Liver (tissue), 9 donors: ENCODE measurements around the gene ZNRF2. TPM values are rescaled to one million over a fixed set of nuclear protein-coding genes. Genes with fewer than 3 reads are reported as not detected.
A peak's percentile ranks its signal among the peaks of the same experiment; 100 is the strongest.

Experiments
- DNase-seq: peaks from one replicate; pipeline ENCODE4 v3.0.0-alpha.2; 2017; ENCODE audit warnings: low spot score
- H3K27ac ChIP-seq, 2 donors: one replicate each; pipeline ENCODE4 v1.7.0; 2013; ENCODE audit warnings: inconsistent platforms in 2 of 2, low read length in 2 of 2, control low read depth in 1 of 2, low read depth in 1 of 2, mild to moderate bottlenecking in 1 of 2
- H3K27me3 ChIP-seq, 4 donors: one replicate each; pipeline versions ENCODE4 v1.6.1 to v1.7.0; 2013; ENCODE audit warnings: low read length in 3 of 4, inconsistent platforms in 1 of 4, mild to moderate bottlenecking in 1 of 4, moderate library complexity in 1 of 4; ENCODE audit not compliant: control insufficient read depth in 4 of 4, insufficient read depth in 4 of 4
- H3K36me3 ChIP-seq, 4 donors: one replicate each; pipeline versions ENCODE4 v1.6.1 to v1.7.0; 2013; ENCODE audit warnings: low read length in 3 of 4, mild to moderate bottlenecking in 3 of 4, low read depth in 1 of 4, moderate library complexity in 1 of 4; ENCODE audit not compliant: control insufficient read depth in 4 of 4, insufficient read depth in 3 of 4
- H3K4me1 ChIP-seq, 4 donors: one replicate each; pipeline versions ENCODE4 v1.6.1 to v1.7.0; 2013; ENCODE audit warnings: low read length in 3 of 4, mild to moderate bottlenecking in 3 of 4, moderate library complexity in 1 of 4; ENCODE audit not compliant: control insufficient read depth in 4 of 4, insufficient read depth in 4 of 4
- H3K4me3 ChIP-seq, 3 donors: one replicate each; pipeline versions ENCODE4 v1.6.1 to v1.7.0; 2013; ENCODE audit warnings: low read length in 3 of 3, control low read depth in 1 of 3, low read depth in 1 of 3, mild to moderate bottlenecking in 1 of 3
- H3K9ac ChIP-seq, 2 donors: one replicate each; pipeline ENCODE4 v1.7.0; 2013; ENCODE audit warnings: low read length in 2 of 2, mild to moderate bottlenecking in 2 of 2, moderate library complexity in 2 of 2, control low read depth in 1 of 2, low read depth in 1 of 2
- H3K9me3 ChIP-seq, 4 donors: one replicate each; pipeline versions ENCODE4 v1.6.1 to v1.7.0; 2013; ENCODE audit warnings: low read length in 3 of 4; ENCODE audit not compliant: control insufficient read depth in 4 of 4
- EGR1 ChIP-seq, 2 donors: IDR thresholded peaks; 2 replicates each; pipeline ENCODE4 v1.6.1; 2016 to 2018; ENCODE audit warnings: antibody characterized with exemption in 2 of 2, low read depth in 2 of 2
- FOXA2 ChIP-seq: IDR thresholded peaks from 2 replicates; pipeline ENCODE4 v1.6.1; 2016; ENCODE audit warnings: antibody characterized with exemption
- GABPA ChIP-seq, 2 donors: IDR thresholded peaks in 1 of 2; conservative IDR thresholded peaks in 1 of 2; 2 replicates each; pipeline ENCODE4 v1.6.1; 2016; ENCODE audit warnings: antibody characterized with exemption in 2 of 2, mild to moderate bottlenecking in 1 of 2, moderate library complexity in 1 of 2
- HNF4A ChIP-seq, 2 donors: conservative IDR thresholded peaks; 2 replicates each; pipeline ENCODE4 v1.6.1; 2016; ENCODE audit warnings: antibody characterized with exemption in 2 of 2, mild to moderate bottlenecking in 2 of 2
- HNF4G ChIP-seq: IDR thresholded peaks from 2 replicates; pipeline ENCODE4 v1.6.1; 2016; ENCODE audit warnings: antibody characterized with exemption
- JUND ChIP-seq, 2 donors: IDR thresholded peaks; 2 replicates each; pipeline ENCODE4 v1.6.1; 2016; ENCODE audit warnings: antibody characterized with exemption in 2 of 2
- RAD21 ChIP-seq, 2 donors: IDR thresholded peaks; 2 replicates each; pipeline ENCODE4 v1.6.1; 2016; ENCODE audit warnings: antibody characterized with exemption in 2 of 2, mild to moderate bottlenecking in 2 of 2
- RXRA ChIP-seq, 2 donors: IDR thresholded peaks; 2 replicates each; pipeline ENCODE4 v1.6.1; 2017 to 2018; ENCODE audit warnings: antibody characterized with exemption in 2 of 2, mild to moderate bottlenecking in 1 of 2
- TAF1 ChIP-seq: conservative IDR thresholded peaks from 2 replicates; pipeline ENCODE4 v1.6.1; 2016; ENCODE audit warnings: antibody characterized with exemption, mild to moderate bottlenecking
- YY1 ChIP-seq: IDR thresholded peaks from 2 replicates; pipeline ENCODE4 v1.6.1; 2016; ENCODE audit warnings: antibody characterized with exemption, mild to moderate bottlenecking
- WGBS: extraction: QIAGEN DNeasy Blood & Tissue Kit; methylation state at CpG from one replicate; pipeline ENCODE4 v1.1.7; 2013; 5-methylcytosine and 5-hydroxymethylcytosine counted together
- polyA plus RNA-seq, 2 donors: library from polyadenylated mRNA; stranded (reverse) in 1 of 2; unstranded in 1 of 2; fragments of 200-250 nt in 1 of 2; fragments of >200 nt in 1 of 2; fragmentation: Nextera tagmentation in 1 of 2; extraction: Ambion mirVana in 1 of 2; gene quantifications; one replicate each; pipeline versions ENCODE4 v1.2.1 to v1.2.3, GENCODE V29; 2013 to 2015
- total RNA-seq, 2 donors: library from RNA; depleted of rRNA; stranded (reverse); fragments of >200 nt; gene quantifications; one replicate each; pipeline ENCODE4 v1.2.3, GENCODE V29; 2014
- TF ChIP-seq, protein P1 (sequence below): IDR thresholded peaks from 2 replicates; pipeline ENCODE4 v1.6.1; 2016; ENCODE audit warnings: antibody characterized with exemption, mild to moderate bottlenecking
- TF ChIP-seq, protein P2 (sequence below): IDR thresholded peaks from 2 replicates; pipeline ENCODE4 v1.6.1; 2016; ENCODE audit warnings: antibody characterized with exemption
- TF ChIP-seq, protein P3 (sequence below): IDR thresholded peaks from 2 replicates; pipeline ENCODE4 v1.6.1; 2016; ENCODE audit warnings: antibody characterized with exemption
- TF ChIP-seq, protein P4 (sequence below): IDR thresholded peaks from 2 replicates; pipeline ENCODE4 v1.6.1; 2016; ENCODE audit warnings: antibody characterized with exemption
- donor health status: healthy.
- donor health status: healthy.
- donor health status: healthy.
- donor health status: healthy.
- donor health status: healthy.

Gene ZNRF2
- total and polyA plus RNA-seq, 4 donors = 6.9 to 30.0 (median 12.7) TPM

DNA sequence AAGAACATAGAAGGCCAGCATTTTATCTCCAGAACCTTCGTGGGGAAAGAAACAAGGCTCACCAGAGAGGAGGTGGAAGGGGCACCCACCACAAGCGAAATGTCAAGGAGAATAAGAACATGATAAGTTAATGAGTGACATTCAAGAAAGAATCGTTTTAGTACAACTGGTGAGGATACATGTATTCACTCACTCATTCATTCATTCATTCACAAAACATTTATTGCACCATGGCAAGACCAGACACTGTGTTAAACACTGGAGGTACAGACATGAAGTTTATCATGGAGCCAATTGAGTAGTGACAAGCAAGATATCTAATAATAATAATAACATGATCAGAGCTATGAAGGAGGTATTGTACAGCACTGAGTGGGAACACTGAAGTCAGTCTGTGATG is 1.7 kb upstream of the ZNRF2 start:
- H3K4me3 ChIP-seq = no peak overlapping the region
- TF ChIP-seq TAF1 (no peak), RAD21 (IDR thresholded peaks at IDR 0.05) (no peak), EGR1 (IDR thresholded peaks at IDR 0.05; ENCODE audit: low read depth in 2 of 2) (no peak), RXRA (IDR thresholded peaks at IDR 0.05) (no peak), HNF4G (no peak), YY1 (no peak)
- TF ChIP-seq, protein P1, sequence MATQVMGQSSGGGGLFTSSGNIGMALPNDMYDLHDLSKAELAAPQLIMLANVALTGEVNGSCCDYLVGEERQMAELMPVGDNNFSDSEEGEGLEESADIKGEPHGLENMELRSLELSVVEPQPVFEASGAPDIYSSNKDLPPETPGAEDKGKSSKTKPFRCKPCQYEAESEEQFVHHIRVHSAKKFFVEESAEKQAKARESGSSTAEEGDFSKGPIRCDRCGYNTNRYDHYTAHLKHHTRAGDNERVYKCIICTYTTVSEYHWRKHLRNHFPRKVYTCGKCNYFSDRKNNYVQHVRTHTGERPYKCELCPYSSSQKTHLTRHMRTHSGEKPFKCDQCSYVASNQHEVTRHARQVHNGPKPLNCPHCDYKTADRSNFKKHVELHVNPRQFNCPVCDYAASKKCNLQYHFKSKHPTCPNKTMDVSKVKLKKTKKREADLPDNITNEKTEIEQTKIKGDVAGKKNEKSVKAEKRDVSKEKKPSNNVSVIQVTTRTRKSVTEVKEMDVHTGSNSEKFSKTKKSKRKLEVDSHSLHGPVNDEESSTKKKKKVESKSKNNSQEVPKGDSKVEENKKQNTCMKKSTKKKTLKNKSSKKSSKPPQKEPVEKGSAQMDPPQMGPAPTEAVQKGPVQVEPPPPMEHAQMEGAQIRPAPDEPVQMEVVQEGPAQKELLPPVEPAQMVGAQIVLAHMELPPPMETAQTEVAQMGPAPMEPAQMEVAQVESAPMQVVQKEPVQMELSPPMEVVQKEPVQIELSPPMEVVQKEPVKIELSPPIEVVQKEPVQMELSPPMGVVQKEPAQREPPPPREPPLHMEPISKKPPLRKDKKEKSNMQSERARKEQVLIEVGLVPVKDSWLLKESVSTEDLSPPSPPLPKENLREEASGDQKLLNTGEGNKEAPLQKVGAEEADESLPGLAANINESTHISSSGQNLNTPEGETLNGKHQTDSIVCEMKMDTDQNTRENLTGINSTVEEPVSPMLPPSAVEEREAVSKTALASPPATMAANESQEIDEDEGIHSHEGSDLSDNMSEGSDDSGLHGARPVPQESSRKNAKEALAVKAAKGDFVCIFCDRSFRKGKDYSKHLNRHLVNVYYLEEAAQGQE = no peak
- H3K27me3 ChIP-seq = no peaks in the 10 kb centered on the region
- no peaks in the 10 kb centered on the region for H3K9me3 ChIP-seq
- no peak for DNase-seq
- no peaks in the 10 kb centered on the region for H3K36me3 ChIP-seq
- H3K4me1 ChIP-seq = peaks cover 3 to 24% (median 7%) of the 10 kb centered on the region in 4 donors
- no peak overlapping the region for H3K27ac ChIP-seq
- H3K9ac ChIP-seq = no peak overlapping the region
- 80% methylated on average over 3 of the region's 3 CpGs for WGBS

DNA sequence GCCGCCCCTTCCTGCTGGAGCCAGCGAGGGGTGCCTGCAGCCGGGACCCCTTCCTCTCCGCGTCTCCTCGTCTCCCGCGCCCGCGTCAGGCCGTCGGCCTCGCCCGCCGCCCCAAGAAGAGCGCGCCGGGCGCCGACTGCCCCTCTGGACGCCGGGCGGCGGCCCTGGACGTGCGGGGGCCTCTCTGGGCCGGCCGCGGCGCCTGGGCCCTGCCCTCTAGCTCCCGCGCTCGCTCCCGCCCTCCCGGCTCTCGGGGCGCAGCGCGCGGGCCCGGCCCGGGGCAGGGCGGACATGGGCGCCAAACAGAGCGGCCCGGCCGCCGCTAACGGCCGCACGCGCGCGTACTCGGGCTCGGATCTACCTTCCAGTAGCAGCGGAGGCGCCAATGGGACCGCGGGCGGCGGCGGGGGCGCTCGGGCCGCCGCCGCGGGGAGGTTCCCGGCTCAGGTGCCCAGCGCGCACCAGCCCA is 704 bp downstream of the ZNRF2 start:
- H3K9ac ChIP-seq = peak overlapping the region in 1 of 2 donors; percentile 38
- H3K9me3 ChIP-seq = no peaks in the 10 kb centered on the region
- H3K36me3 ChIP-seq = no peaks in the 10 kb centered on the region
- TF ChIP-seq HNF4A (conservative IDR thresholded peaks at IDR 0.05) (no peak), JUND (IDR thresholded peaks at IDR 0.05) (no peak), FOXA2 (no peak), RAD21 (IDR thresholded peaks at IDR 0.05) (no peak), RXRA (IDR thresholded peaks at IDR 0.05) (no peak), YY1 (no peak), GABPA (IDR thresholded peaks at IDR 0.05 in 1 of 2, conservative IDR thresholded peaks at IDR 0.05 in 1 of 2) (no peak)
- TF ChIP-seq, protein P2, sequence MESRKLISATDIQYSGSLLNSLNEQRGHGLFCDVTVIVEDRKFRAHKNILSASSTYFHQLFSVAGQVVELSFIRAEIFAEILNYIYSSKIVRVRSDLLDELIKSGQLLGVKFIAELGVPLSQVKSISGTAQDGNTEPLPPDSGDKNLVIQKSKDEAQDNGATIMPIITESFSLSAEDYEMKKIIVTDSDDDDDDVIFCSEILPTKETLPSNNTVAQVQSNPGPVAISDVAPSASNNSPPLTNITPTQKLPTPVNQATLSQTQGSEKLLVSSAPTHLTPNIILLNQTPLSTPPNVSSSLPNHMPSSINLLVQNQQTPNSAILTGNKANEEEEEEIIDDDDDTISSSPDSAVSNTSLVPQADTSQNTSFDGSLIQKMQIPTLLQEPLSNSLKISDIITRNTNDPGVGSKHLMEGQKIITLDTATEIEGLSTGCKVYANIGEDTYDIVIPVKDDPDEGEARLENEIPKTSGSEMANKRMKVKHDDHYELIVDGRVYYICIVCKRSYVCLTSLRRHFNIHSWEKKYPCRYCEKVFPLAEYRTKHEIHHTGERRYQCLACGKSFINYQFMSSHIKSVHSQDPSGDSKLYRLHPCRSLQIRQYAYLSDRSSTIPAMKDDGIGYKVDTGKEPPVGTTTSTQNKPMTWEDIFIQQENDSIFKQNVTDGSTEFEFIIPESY = no peak
- TF ChIP-seq, protein P3, sequence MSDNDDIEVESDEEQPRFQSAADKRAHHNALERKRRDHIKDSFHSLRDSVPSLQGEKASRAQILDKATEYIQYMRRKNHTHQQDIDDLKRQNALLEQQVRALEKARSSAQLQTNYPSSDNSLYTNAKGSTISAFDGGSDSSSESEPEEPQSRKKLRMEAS = no peak
- TF ChIP-seq, protein P1 = no peak
- TF ChIP-seq, protein P4, sequence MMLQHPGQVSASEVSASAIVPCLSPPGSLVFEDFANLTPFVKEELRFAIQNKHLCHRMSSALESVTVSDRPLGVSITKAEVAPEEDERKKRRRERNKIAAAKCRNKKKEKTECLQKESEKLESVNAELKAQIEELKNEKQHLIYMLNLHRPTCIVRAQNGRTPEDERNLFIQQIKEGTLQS = no peak
- peak overlapping the region; percentile 90 to 97 for H3K27ac ChIP-seq
- DNase-seq = peak; percentile 57
- peak overlapping the region; percentile 39 to 97 (median 95) for H3K4me3 ChIP-seq
- WGBS = under 1% methylated on average over 72 of the region's 72 CpGs
- H3K4me1 ChIP-seq = peaks cover 0 to 14% (median 5%) of the 10 kb centered on the region in 4 donors
- no peaks in the 10 kb centered on the region for H3K27me3 ChIP-seq
